Fibroblast of upper back skin (primary cell): ENCODE data around the gene BMAL1.
A peak's percentile ranks its signal among the peaks of the same experiment; 100 is the strongest.
"Not testable (repeated sequence)": the region's sequence is repeated elsewhere in the genome, so short reads cannot be mapped to it uniquely, and the experiment has no call there.

Experiments used
- DNase-seq: peaks from one replicate; pipeline ENCODE4 v3.0.0-alpha.2; 2013

BMAL1 gene

GRCh38 chr11:13277768-13278608 lies at the start of gene BMAL1:
Gene BMAL1, plus strand, starts transcription at chr11:13277790. Its CDS starts 76,519 bp downstream, at chr11:13354309.
- DNase-seq: no peak

DNA sequence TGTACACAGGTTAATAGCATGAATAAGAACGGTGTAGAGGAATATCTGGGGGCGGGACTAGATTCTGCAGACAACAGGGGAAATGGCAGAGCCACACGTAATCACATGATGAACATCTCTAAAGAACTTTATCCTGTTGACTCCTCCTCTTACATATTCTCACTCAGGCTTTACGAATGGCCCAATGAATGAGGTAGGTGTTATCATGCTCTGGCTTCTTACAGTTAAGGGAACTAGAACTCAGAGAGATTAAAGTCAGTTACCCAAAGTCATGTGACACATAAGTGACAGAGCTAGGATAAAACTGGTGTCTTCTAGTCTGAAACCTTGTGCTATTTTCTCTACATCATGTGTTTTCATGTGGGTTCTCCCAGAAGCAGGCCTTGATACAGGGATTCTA lies 49.0 kb upstream of the BMAL1 start:
- no peak for DNase-seq

GRCh38 chr11:13229136-13229535 lies 48.5 kb upstream of the BMAL1 start:
- DNase-seq: no peak

DNA sequence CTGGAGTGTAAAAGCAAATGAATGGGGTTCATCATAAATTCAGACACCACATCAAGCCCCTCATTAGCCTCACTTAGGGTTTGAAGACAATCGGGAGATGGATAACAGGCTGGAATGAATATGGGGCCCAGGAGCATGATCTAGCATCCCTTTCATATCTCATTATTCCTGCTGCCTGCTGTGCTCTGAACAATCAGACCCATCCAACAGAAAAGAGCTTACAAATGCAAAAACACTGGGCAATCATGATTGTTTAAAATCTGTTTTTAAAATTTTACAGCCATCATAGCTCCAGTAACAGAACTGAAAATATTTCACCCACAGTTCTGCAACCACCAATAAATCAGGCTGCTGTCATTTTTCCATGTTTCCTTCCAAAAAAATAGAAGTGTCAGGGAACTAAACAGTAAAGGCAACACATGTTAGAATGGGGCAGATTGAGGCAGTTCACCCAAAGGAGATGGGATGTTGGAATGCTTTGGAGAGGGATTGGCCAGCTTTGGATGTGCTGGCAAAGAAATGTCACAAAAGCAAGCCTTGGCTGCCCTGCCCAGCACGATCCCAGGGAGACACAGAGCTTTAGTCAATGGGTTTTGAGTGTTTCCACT lies 47.8 kb upstream of the BMAL1 start:
- peak; percentile 50 for DNase-seq

GRCh38 chr11:13233173-13233745 lies 44.3 kb upstream of the BMAL1 start:
- no peak for DNase-seq

- DNase-seq: no peak
Observed at GRCh38 chr11:13235895-13236294, 41.7 kb upstream of the BMAL1 start.

GRCh38 chr11:13236626-13237025 lies 41.0 kb upstream of the BMAL1 start:
- DNase-seq: no peak

DNA sequence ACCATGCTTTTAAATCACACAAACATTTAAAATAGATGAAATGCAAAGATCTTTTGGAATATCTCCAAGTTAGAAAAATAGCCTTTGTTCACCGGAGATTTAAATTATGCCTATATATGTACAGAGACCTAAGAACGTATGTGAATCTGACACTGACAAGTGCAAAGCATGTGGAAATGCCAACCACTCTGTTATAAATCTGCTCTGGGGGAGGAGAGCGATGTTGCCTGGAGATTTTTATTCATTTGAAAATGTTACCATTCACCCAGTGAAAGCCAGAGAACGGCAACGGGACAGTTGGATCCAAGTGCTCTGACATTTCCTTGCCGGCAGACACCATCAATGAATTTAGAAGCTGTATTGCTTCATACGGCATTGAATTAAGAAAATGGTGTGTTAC lies 39.8 kb upstream of the BMAL1 start:
- DNase-seq: no peak

DNA sequence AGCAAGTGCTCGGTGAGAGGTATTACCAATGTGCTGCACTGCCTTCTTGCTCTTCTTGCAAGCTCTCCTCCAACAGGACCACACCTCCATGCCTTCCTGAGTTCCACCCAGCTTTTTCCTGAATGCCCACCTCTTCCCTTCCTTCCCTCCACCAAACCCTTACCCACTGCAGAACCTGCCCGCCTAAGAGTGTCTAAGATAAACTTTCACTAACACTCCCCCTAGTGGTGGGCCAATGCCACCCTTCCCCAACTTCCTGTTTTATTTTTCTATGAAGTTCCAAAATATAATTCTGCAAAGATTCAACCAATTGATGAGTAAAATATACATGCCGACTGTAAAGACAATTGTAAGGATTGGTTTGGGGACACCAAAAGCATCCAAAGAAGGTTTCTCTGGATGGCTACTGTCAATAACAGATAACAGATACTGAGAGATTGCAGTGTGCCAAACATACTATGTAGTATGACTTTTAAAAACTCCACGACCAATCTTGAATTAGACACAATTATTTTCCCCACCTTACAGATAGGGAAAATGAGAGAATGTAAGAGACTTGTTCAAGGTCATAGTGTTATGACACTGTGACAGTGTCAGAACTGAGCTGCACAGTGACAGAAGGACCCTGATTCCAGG lies 38.6 kb upstream of the BMAL1 start:
- peak; percentile 52 for DNase-seq

DNA sequence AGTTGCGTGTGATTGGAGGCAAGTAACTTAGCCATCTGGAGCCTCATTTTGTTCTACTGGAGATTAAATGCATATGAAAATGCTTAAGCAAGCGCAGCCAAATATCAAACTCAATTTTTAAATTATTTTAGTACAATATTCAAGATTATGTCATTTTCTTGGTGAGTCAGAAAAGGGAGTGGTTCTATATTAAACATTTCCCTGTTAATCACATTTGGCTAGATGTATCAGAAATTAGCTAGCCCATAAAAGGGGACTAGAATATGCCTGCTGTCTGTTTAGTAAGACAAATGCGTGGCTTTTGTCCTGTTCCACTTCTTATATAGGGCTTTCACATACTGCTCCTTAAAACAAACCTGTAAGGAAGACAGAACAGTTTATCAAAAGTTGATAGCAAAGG lies 35.0 kb upstream of the BMAL1 start:
- no peak for DNase-seq

DNA sequence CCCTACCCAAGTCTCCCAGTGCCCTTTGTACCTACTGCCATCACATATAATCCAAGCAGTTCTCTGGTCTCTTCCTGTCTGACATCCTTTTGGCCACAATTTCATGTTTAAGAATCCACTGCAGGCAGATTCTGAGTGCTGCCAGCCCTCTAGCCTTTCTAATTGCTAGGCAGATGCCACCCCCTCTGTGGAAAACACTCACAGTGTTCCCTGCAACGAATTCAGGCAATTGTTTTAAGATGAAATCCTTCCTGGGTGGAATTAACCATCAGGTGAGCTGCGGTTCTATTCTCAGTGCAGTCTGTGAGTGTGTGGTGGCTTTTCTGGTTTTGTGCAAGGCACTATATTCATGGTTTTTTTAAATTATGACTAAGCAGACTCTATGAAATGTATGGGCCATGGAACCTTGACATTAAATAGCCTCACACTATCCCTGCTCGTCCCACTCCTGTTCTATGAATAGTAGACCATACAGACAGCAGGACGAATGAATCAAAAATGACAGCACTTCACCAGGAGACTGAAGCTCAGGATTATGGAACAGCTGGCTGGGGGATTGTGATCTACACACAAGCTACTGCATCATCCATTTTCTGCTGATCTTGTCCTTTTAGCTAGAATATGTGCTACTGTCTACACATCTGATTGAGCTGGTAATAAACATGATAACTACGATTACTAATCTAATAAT lies 29.8 kb upstream of the BMAL1 start:
- DNase-seq: no peak

DNA sequence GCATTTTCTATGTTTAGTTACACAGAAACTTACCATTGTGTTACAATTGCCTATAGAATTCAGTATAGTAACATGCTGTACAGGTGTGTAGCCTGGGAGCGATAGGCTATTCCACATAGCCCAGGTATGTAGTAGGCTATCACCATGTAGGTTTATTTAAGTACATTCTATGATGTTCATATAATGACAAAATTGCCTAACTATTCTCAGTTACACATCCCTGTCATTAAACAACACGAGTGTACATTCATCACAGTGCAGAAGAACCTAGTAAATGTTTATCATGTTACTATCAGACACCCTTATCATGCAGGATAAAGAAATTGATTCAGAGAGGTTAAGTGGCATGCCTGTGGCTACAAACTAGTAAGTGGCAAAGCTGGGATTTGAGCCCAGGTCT lies 28.4 kb upstream of the BMAL1 start:
- DNase-seq: no peak

DNA sequence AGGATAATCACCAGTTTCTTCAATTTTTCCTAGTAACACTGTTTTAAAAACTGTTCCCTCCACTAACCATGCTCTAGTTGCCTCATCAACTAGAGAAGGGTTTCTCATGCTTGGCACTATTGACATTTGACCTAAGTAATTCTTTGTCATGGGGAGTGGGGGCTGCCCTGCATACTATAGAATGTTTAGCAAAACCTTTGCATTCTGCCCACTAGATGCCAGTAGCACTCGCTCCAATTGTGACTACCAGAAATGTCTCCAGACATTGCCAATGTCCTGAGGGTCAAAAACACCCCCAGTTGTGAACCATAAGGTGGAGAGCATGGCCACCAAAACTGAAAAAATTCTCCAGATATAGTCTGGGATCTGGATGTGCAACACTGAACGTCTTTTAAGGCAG lies 27.6 kb upstream of the BMAL1 start:
- no peak for DNase-seq

GRCh38 chr11:13251966-13252365 lies 25.6 kb upstream of the BMAL1 start:
- no peak for DNase-seq

- DNase-seq: no peak
Observed at GRCh38 chr11:13252438-13252837, 25.2 kb upstream of the BMAL1 start.

GRCh38 chr11:13256216-13256615 lies 21.4 kb upstream of the BMAL1 start:
- DNase-seq: no peak

- not testable (repeated sequence) for DNase-seq
Observed at GRCh38 chr11:13258061-13258460, 19.5 kb upstream of the BMAL1 start.

DNA sequence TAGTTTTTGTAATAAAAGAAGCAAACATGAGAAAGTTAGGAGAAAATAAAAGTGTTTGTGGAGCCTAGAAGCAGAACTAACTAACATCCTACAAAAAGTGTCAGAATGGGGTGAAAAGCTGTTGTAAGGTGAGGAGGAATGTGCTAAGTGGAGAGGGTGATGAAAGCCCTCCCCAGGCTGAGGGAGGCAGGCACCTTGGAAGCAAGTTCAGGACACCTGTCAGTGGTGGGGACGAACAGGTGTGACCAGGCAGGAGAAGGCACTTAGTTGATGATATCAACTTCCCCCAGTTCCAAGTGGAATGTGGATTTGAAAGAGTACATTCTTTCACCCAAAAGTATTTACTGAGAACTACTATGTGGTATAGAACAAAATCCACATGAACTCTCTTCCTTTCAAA lies 18.7 kb upstream of the BMAL1 start:
- no peak for DNase-seq

DNA sequence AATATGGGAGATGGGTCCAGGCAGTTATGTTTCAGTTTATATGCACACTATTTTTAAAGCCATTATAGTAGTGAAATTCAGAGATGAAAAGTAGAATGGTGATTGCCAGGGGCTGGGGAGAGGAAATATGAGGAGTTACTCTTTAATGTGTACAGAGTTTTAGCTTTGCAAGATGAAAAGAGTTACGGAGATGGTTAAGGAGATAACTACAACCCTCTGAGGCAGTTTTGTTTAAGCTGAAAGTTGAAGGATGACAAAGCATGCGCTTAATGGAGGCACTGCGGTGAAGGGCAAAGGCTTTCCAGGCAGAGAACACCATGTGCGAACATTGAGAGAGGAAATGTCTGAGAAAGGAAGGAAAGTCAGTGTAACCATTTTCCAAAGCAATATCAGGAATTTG lies 18.2 kb upstream of the BMAL1 start:
- no peak for DNase-seq

- DNase-seq: no peak
Observed at GRCh38 chr11:13260201-13260962, 17.2 kb upstream of the BMAL1 start.

GRCh38 chr11:13260963-13261588 lies 16.5 kb upstream of the BMAL1 start:
- DNase-seq: peak; percentile 40

DNA sequence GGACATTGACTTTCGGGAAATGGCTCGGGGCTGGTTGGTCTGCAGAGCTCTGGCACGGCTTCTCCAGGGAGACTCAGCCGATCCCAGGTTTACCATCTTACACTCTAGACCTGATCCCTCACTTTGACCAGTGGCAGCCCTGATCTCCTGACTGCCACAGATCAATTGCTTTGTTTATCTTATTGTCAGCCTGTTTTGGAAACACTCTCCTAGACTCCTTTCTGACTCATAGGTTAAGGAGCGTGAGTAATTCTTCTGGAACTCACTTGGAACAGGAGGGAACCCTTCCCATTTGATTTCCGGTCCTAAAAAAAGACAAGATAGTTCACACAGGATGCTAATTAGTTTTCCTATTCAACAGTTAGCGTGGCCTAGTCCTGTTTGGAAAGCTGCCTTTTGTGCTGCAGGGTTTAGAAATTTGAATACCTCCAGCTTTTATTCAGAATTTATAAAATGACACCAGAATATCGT lies 16.0 kb upstream of the BMAL1 start:
- DNase-seq: peak; percentile 89
